G401.6 (cell line): ENCODE measurements around the gene ISOC2.
"Not testable (repeated sequence)": the region's sequence is repeated elsewhere in the genome, so short reads cannot be mapped to it uniquely, and the experiment has no call there.

Source experiments
- FAIRE-seq: peaks from 2 replicates; lab custom pipeline; 2012; peaks lifted over from hg19 to GRCh38; lab: Jason Lieb, UNC

ISOC2 gene, protein sequence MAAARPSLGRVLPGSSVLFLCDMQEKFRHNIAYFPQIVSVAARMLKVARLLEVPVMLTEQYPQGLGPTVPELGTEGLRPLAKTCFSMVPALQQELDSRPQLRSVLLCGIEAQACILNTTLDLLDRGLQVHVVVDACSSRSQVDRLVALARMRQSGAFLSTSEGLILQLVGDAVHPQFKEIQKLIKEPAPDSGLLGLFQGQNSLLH

GRCh38 chr19:55461259-55461973, at the start of gene ISOC2:
ISOC2 (minus strand) TSS chr19:55461642; CDS start chr19:55456486, 5,156 bp downstream.
- FAIRE-seq, result peak; percentile 100

DNA sequence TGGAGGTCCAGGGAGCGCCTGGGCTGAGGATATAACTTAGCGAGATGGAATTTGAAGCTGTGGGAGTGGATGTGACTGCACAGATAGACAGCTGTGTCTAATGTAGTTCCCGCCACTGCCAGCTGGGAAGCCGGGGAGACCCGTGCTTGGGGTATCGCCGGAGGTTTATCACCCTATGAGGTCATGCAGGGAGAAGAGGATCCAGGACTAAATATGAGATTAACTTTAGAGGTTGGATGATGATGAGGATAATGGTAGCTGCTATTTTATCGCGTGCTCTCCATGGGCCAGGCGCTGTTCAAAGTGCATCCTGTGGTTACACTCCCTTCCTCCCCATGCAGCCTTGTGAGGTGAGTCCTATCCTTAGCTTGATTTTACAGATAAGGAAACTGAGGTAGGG, 46.7 kb upstream of the ISOC2 start:
- no peak for FAIRE-seq

GRCh38 chr19:55504981-55505380, 43.5 kb upstream of the ISOC2 start:
- FAIRE-seq, result no peak

- no peak for FAIRE-seq
Measured at GRCh38 chr19:55504252-55504603, 42.8 kb upstream of the ISOC2 start.

GRCh38 chr19:55503502-55504251, 42.2 kb upstream of the ISOC2 start:
- FAIRE-seq, result peak; percentile 75

DNA sequence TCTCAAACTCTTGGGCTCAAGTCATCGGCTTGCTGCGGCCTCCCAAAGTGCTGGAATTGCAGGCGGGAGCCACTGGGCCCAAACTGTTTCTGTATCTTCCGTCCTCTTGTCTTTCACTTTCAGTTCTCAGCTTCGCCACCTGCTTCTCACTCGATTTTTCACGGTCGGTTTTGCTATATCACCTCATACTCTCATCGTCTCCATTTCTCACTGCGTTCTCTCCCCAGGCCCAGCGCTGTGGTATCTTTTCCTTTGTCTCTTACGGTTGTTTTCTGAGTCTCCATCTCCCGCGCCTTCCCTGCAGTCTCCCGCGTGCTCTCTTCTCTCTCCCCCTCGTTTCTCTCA, 41.7 kb upstream of the ISOC2 start:
- FAIRE-seq, result no peak

- no peak for FAIRE-seq
Measured at GRCh38 chr19:55502197-55502952, 40.9 kb upstream of the ISOC2 start.

GRCh38 chr19:55500368-55500952, 39.0 kb upstream of the ISOC2 start:
- no peak for FAIRE-seq

- no peak for FAIRE-seq
Measured at GRCh38 chr19:55498246-55498840, 36.9 kb upstream of the ISOC2 start.

- no peak for FAIRE-seq
Measured at GRCh38 chr19:55497763-55498162, 36.3 kb upstream of the ISOC2 start.

DNA sequence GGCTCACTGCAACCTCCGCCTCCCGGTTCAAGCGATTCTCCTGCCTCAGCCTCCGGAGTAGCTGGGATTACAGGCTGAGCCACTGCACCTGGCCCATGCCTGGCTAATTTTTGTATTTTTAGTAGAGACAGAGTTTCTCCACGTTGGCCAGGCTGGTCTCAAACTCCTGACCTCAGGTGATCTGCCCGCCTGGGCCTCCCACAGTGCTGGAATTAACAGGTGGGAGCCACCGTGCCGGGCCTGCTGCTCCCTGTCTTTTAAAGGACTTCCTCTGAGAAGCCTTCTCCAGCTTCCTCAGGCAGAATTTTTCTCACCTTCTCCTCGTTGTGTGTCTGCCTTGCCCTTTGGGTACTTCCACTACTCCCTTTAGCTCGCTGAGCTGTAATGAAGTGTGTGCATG, 35.4 kb upstream of the ISOC2 start:
- not testable (repeated sequence) for FAIRE-seq

DNA sequence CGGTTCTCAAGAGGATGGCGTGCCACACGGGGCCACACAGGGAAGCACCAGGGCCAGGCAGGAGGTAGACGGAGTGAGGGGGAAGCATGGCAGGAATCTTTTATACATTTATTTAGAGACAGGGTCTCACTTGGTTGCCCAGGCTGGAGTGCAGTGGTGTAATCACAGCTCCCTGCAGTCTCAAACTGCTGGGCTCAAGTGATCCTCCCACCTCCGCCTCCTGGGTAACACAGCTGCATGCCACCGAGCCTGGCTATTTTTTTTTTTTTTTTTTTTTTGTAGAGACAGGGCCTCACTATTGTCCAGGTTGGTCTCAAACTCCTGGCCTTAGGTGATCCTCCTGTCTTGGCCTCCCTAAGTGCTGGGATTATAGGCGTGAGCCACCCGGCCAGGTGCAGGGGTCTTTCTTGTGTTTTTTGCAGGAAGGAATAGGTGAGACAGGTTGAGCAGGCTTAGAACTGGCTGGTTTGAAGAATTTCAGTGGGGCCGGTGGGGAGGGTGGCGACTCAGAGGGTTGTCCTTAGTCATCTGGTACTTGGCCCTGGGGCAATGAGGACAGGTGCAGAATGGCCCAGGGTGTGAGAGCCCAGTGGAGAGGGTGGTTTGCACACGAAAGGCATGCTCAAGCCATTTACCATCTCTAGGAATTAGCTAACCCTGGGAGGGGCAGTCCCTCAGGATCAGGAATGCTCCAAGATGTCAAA, 34.4 kb upstream of the ISOC2 start:
- FAIRE-seq, result no peak

DNA sequence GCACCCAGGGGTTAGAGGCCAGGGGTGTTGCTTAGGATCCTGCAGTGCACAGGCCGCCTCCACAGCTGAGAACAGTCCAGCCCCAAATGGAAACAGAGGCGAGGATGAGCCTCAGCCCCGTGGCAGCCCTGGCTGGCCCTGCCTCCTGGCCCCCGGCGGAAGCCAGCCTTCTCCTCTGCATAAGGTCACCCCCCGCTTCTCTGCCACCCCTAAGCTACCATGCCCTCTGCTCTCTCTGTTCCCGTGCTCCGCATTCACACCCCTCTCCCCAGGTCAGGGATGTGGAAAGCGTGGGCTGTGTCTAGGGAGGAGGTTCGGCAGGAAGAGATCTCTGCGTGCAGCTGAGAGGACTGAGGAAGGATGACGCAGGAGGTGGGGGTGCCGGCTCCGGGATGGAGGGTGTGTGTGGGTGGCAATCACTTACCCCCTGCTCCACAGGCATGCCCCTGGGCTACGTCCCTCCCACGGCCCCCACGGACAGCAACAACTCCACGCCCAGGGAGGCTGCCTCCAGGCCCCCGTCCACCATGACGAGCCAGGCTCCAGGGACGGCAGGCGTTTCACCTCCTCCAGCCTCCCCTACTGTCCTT, 32.8 kb upstream of the ISOC2 start:
- no peak for FAIRE-seq

DNA sequence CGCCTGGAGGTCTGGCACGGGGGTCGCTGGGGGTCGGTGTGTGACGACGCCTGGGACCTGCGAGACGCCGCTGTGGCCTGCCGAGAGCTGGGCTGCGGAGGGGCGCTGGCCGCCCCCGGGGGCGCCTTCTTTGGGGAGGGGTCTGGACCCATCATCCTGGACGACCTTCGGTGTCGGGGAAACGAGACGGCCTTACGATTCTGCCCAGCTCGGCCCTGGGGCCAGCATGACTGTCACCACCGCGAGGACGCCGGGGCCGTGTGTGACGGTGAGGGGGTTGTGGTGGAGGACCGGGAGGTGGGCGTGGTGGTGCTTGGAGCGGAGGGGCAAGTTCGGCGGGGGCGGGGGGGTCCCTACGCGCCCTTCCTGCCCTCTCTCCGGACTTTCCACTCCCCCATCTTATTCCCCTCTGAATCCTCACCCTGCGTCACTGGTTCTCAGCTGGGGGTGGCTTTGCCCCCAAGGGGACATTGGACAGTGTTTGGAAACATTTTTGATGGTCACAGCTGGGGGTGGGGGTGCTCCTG, 32.3 kb upstream of the ISOC2 start:
- FAIRE-seq, result no peak

DNA sequence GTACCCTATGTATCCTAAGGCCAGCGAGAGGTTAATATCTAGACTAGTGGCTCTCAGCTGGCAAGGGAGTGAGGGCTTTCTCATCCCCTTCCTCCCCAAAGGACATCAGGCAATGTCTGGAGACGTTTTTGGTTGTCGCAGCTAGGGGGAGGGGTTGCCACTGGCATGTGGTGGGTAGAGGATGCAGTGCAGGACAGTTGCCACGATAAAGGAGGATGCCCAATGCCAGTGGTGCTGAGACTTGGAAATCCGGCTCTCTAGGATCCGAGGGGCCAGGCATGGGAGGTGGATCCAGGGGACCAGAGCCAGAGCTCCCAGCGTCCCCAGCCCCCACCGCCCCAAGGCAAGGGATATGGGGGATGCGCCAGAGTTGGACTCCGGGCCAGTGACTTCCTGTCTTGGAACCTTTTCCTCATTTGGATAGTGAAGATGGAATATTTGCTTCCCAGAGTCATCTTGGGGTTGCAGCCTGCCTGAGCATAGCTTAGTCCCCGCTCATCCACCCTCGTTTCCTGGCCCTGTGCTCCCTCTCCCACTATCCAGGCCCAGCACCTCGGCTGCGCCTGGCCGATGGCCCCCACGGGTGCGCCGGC, 31.7 kb upstream of the ISOC2 start:
- no peak for FAIRE-seq

DNA sequence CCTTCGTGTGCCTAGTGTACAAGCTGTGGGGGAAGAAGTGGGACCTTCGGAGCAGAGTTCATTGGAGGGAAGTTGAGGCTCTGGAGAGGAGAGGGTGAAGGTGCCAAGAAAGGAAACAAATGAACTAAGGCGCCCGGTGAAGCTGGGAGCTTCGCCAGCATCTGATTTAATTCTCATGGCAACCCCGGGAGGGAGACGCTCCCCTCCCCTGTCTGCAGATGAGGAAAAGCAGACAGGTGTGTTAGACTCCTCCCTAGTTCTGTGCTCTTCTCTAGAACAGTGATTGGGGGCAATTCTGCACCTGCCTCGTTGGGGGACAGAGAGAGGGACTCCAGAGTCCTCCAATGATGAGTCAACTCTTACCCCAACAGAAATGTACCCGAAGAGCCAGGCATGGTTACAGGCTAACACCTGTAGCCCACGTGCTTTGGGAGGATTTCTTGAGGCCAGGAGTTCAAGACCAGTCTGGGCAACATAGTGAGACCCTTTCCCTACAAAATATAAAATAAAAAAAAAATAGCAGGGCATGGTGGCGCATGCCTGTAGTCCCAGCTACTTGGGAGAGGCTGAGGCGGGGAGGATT, 31.0 kb upstream of the ISOC2 start:
- FAIRE-seq, result no peak

- no peak for FAIRE-seq
Measured at GRCh38 chr19:55491546-55492360, 30.3 kb upstream of the ISOC2 start.

DNA sequence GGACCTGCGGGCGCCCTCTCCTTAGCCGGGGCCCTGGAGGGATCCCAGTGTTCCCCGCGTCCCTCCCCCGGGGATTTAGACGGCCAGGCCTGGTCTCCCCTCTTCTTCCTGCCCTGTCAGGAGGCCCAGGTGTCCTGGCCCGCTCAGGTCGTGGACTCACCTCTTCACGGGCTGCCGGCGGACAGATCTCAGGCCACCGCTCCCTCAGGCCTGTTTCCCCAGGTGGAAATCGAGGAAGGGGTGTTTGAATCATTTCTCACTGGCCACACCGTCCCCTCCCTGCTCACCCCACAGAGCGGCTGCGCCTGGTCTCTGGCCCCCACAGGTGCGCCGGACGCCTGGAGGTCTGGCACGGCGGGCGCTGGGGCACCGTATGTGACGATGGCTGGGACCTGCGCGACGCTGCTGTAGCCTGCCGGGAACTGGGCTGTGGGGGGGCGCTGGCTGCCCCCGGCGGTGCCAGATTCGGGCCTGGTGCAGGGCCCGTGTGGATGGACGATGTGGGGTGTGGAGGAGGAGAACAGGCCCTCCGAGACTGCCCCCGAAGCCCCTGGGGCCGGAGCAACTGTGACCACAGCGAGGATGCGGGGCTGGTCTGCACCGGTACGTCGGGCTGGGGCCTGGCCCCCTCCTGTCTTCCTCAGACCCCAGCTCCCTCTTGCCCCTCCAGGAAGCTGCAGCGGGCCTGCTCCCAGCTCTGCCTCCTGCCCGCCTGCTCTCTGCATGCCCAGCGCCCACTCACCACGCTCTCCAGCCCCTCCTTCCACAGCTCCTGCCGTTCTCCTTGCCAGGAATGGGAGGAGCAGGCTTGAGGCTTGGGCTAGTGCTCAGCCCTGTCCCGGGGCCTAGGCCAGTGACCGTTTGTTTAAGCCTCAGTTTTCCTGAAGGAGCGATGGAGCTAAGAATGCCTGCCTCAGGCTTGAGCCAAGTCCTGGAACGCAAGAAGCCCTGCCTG, 29.3 kb upstream of the ISOC2 start:
- no peak for FAIRE-seq
